ENCODE measurements around the gene BGN.

BGN gene

GRCh38 chrX:153448556-153449367 lies 46.0 kb upstream of the BGN start:
- DNase-seq (ENCODE audit: low spot score) = no peak
- TF ChIP-seq CTCF (IDR thresholded peaks at IDR 0.05; ENCODE audit: extremely low read depth, missing control alignments) = no peak

- no peak for TF ChIP-seq CTCF (IDR thresholded peaks at IDR 0.05; ENCODE audit: extremely low read depth, missing control alignments)
Observed at GRCh38 chrX:153449368-153450113, 45.2 kb upstream of the BGN start.

GRCh38 chrX:153450114-153450948 lies 44.4 kb upstream of the BGN start:
- no peak for TF ChIP-seq CTCF (IDR thresholded peaks at IDR 0.05; ENCODE audit: extremely low read depth, missing control alignments)
- DNase-seq (ENCODE audit: low spot score) = no peak

More at GRCh38 chrX:153449368-153450113, 45.2 kb upstream of the BGN start:
- DNase-seq (ENCODE audit: low spot score) = no peak

- DNase-seq (ENCODE audit: low spot score) = no peak
- no peak for TF ChIP-seq CTCF (IDR thresholded peaks at IDR 0.05; ENCODE audit: extremely low read depth, missing control alignments)
Observed at GRCh38 chrX:153450949-153451277, 43.9 kb upstream of the BGN start.

- TF ChIP-seq CTCF (IDR thresholded peaks at IDR 0.05; ENCODE audit: extremely low read depth, missing control alignments) = no peak
- DNase-seq (ENCODE audit: low spot score) = no peak
Observed at GRCh38 chrX:153454901-153455550, 39.8 kb upstream of the BGN start.

GRCh38 chrX:153455571-153455970 lies 39.2 kb upstream of the BGN start:
- DNase-seq (ENCODE audit: low spot score) = no peak
- TF ChIP-seq CTCF (IDR thresholded peaks at IDR 0.05; ENCODE audit: extremely low read depth, missing control alignments) = no peak

Measured in GM20000 (cell line).